Liver (tissue), 9 donors: ENCODE data around the gene CRADD. TPM values are rescaled to one million over a fixed set of nuclear protein-coding genes. Genes with fewer than 3 reads are reported as not detected.

Experiments used
- DNase-seq: peaks from one replicate; pipeline ENCODE4 v3.0.0-alpha.2; 2017; ENCODE audit warnings: low spot score
- H3K27ac ChIP-seq, 2 donors: one replicate each; pipeline ENCODE4 v1.7.0; 2013; ENCODE audit warnings: inconsistent platforms in 2 of 2, low read length in 2 of 2, control low read depth in 1 of 2, low read depth in 1 of 2, mild to moderate bottlenecking in 1 of 2
- H3K27me3 ChIP-seq, 4 donors: one replicate each; pipeline versions ENCODE4 v1.6.1 to v1.7.0; 2013; ENCODE audit warnings: low read length in 3 of 4, inconsistent platforms in 1 of 4, mild to moderate bottlenecking in 1 of 4, moderate library complexity in 1 of 4; ENCODE audit not compliant: control insufficient read depth in 4 of 4, insufficient read depth in 4 of 4
- H3K36me3 ChIP-seq, 4 donors: one replicate each; pipeline versions ENCODE4 v1.6.1 to v1.7.0; 2013; ENCODE audit warnings: low read length in 3 of 4, mild to moderate bottlenecking in 3 of 4, low read depth in 1 of 4, moderate library complexity in 1 of 4; ENCODE audit not compliant: control insufficient read depth in 4 of 4, insufficient read depth in 3 of 4
- H3K4me1 ChIP-seq, 4 donors: one replicate each; pipeline versions ENCODE4 v1.6.1 to v1.7.0; 2013; ENCODE audit warnings: low read length in 3 of 4, mild to moderate bottlenecking in 3 of 4, moderate library complexity in 1 of 4; ENCODE audit not compliant: control insufficient read depth in 4 of 4, insufficient read depth in 4 of 4
- H3K4me3 ChIP-seq, 3 donors: one replicate each; pipeline versions ENCODE4 v1.6.1 to v1.7.0; 2013; ENCODE audit warnings: low read length in 3 of 3, control low read depth in 1 of 3, low read depth in 1 of 3, mild to moderate bottlenecking in 1 of 3
- H3K9ac ChIP-seq, 2 donors: one replicate each; pipeline ENCODE4 v1.7.0; 2013; ENCODE audit warnings: low read length in 2 of 2, mild to moderate bottlenecking in 2 of 2, moderate library complexity in 2 of 2, control low read depth in 1 of 2, low read depth in 1 of 2
- H3K9me3 ChIP-seq, 4 donors: one replicate each; pipeline versions ENCODE4 v1.6.1 to v1.7.0; 2013; ENCODE audit warnings: low read length in 3 of 4; ENCODE audit not compliant: control insufficient read depth in 4 of 4
- ATF3 ChIP-seq: IDR thresholded peaks from 2 replicates; pipeline ENCODE4 v1.6.1; 2016; ENCODE audit warnings: antibody characterized with exemption
- EGR1 ChIP-seq, 2 donors: IDR thresholded peaks; 2 replicates each; pipeline ENCODE4 v1.6.1; 2016 to 2018; ENCODE audit warnings: antibody characterized with exemption in 2 of 2, low read depth in 2 of 2
- FOXA1 ChIP-seq: IDR thresholded peaks from 2 replicates; pipeline ENCODE4 v1.6.1; 2016; ENCODE audit warnings: antibody characterized with exemption
- FOXA2 ChIP-seq: IDR thresholded peaks from 2 replicates; pipeline ENCODE4 v1.6.1; 2016; ENCODE audit warnings: antibody characterized with exemption
- GABPA ChIP-seq, 2 donors: IDR thresholded peaks in 1 of 2; conservative IDR thresholded peaks in 1 of 2; 2 replicates each; pipeline ENCODE4 v1.6.1; 2016; ENCODE audit warnings: antibody characterized with exemption in 2 of 2, mild to moderate bottlenecking in 1 of 2, moderate library complexity in 1 of 2
- HNF4A ChIP-seq, 2 donors: conservative IDR thresholded peaks; 2 replicates each; pipeline ENCODE4 v1.6.1; 2016; ENCODE audit warnings: antibody characterized with exemption in 2 of 2, mild to moderate bottlenecking in 2 of 2
- HNF4G ChIP-seq: IDR thresholded peaks from 2 replicates; pipeline ENCODE4 v1.6.1; 2016; ENCODE audit warnings: antibody characterized with exemption
- JUND ChIP-seq, 2 donors: IDR thresholded peaks; 2 replicates each; pipeline ENCODE4 v1.6.1; 2016; ENCODE audit warnings: antibody characterized with exemption in 2 of 2
- MAX ChIP-seq: IDR thresholded peaks from 2 replicates; pipeline ENCODE4 v1.6.1; 2016; ENCODE audit warnings: antibody characterized with exemption
- NR2F2 ChIP-seq: IDR thresholded peaks from 2 replicates; pipeline ENCODE4 v1.6.1; 2016; ENCODE audit warnings: antibody characterized with exemption
- RAD21 ChIP-seq, 2 donors: IDR thresholded peaks; 2 replicates each; pipeline ENCODE4 v1.6.1; 2016; ENCODE audit warnings: antibody characterized with exemption in 2 of 2, mild to moderate bottlenecking in 2 of 2
- RXRA ChIP-seq, 2 donors: IDR thresholded peaks; 2 replicates each; pipeline ENCODE4 v1.6.1; 2017 to 2018; ENCODE audit warnings: antibody characterized with exemption in 2 of 2, mild to moderate bottlenecking in 1 of 2
- SP1 ChIP-seq: IDR thresholded peaks from 2 replicates; pipeline ENCODE4 v1.6.1; 2018; ENCODE audit warnings: antibody characterized with exemption, mild to moderate bottlenecking
- TAF1 ChIP-seq: conservative IDR thresholded peaks from 2 replicates; pipeline ENCODE4 v1.6.1; 2016; ENCODE audit warnings: antibody characterized with exemption, mild to moderate bottlenecking
- YY1 ChIP-seq: IDR thresholded peaks from 2 replicates; pipeline ENCODE4 v1.6.1; 2016; ENCODE audit warnings: antibody characterized with exemption, mild to moderate bottlenecking
- WGBS: extraction: QIAGEN DNeasy Blood & Tissue Kit; methylation state at CpG from one replicate; pipeline ENCODE4 v1.1.7; 2013; 5-methylcytosine and 5-hydroxymethylcytosine counted together
- polyA plus RNA-seq, 2 donors: library from polyadenylated mRNA; stranded (reverse) in 1 of 2; unstranded in 1 of 2; fragments of 200-250 nt in 1 of 2; fragments of >200 nt in 1 of 2; fragmentation: Nextera tagmentation in 1 of 2; extraction: Ambion mirVana in 1 of 2; gene quantifications; one replicate each; pipeline versions ENCODE4 v1.2.1 to v1.2.3, GENCODE V29; 2013 to 2015
- total RNA-seq, 2 donors: library from RNA; depleted of rRNA; stranded (reverse); fragments of >200 nt; gene quantifications; one replicate each; pipeline ENCODE4 v1.2.3, GENCODE V29; 2014
- TF ChIP-seq, protein P1 (sequence below): IDR thresholded peaks from 2 replicates; pipeline ENCODE4 v1.6.1; 2016; ENCODE audit warnings: antibody characterized with exemption, mild to moderate bottlenecking
- TF ChIP-seq, protein P2 (sequence below): fragments of 150-350 bp; IDR thresholded peaks from 2 replicates; pipeline ENCODE4 v1.5.1; 2017; ENCODE audit warnings: improper control_type of control experiment, low read depth, low read length; ENCODE audit not compliant: missing input control
- TF ChIP-seq, protein P3 (sequence below): IDR thresholded peaks from 2 replicates; pipeline ENCODE4 v1.6.1; 2016; ENCODE audit warnings: antibody characterized with exemption
- donor health status: healthy.
- donor health status: healthy.
- donor health status: healthy.
- donor health status: healthy.
- donor health status: healthy.

Gene CRADD
- total and polyA plus RNA-seq, 4 donors, result 19.4 to 48.9 (median 29.6) TPM

DNA sequence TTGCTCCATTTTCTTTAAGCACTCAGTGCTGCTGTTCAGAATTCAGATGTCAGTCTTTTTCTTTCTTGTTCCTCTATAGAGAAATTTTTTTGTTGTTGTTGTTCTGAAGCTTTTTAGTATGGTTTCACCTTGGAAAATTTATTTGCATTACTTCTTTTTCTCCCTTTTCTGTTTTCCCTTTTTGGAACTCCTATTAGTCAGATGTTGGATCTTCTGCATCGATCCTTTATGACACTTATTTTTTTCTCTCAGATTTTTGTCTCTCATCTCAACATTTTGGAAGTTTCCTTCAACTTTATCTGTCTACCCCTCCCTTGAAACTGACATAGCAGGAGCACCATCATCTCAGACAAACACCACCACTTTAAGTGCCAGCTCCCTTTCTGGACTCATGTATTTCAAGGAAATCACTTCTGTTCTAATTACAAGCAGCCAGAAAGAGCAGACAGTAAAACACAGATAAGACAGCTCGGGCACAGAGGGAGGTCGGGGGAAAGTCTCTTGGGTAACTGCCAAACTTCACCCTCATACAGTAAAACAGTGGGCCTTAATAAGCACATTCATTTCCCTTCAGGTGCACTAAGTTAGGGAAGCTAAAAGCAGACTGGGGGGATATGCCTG lies 248.5 kb downstream of the CRADD start:
- Histone ChIP-seq H3K4me3 (no peak overlapping the region), H3K9me3 (peaks cover 0 to 7% (median under 1%) of the 10 kb centered on the region in 4 donors), H3K4me1 (no peaks in the 10 kb centered on the region), H3K9ac (no peak overlapping the region), H3K36me3 (no peaks in the 10 kb centered on the region), H3K27ac (no peak overlapping the region), H3K27me3 (no peaks in the 10 kb centered on the region)
- TF ChIP-seq, protein P1, sequence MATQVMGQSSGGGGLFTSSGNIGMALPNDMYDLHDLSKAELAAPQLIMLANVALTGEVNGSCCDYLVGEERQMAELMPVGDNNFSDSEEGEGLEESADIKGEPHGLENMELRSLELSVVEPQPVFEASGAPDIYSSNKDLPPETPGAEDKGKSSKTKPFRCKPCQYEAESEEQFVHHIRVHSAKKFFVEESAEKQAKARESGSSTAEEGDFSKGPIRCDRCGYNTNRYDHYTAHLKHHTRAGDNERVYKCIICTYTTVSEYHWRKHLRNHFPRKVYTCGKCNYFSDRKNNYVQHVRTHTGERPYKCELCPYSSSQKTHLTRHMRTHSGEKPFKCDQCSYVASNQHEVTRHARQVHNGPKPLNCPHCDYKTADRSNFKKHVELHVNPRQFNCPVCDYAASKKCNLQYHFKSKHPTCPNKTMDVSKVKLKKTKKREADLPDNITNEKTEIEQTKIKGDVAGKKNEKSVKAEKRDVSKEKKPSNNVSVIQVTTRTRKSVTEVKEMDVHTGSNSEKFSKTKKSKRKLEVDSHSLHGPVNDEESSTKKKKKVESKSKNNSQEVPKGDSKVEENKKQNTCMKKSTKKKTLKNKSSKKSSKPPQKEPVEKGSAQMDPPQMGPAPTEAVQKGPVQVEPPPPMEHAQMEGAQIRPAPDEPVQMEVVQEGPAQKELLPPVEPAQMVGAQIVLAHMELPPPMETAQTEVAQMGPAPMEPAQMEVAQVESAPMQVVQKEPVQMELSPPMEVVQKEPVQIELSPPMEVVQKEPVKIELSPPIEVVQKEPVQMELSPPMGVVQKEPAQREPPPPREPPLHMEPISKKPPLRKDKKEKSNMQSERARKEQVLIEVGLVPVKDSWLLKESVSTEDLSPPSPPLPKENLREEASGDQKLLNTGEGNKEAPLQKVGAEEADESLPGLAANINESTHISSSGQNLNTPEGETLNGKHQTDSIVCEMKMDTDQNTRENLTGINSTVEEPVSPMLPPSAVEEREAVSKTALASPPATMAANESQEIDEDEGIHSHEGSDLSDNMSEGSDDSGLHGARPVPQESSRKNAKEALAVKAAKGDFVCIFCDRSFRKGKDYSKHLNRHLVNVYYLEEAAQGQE, result no peak
- TF ChIP-seq MAX, result no peak
- TF ChIP-seq RAD21 (IDR thresholded peaks at IDR 0.05), result no peak
- TF ChIP-seq HNF4A (conservative IDR thresholded peaks at IDR 0.05), result no peak
- 81% methylated on average over 3 of the region's 3 CpGs for WGBS
- no peak for DNase-seq

GRCh38 chr12:93926237-93926636 lies 249.1 kb downstream of the CRADD start:
- TF ChIP-seq TAF1, result no peak
- no peak for TF ChIP-seq YY1
- TF ChIP-seq HNF4G, result no peak
- no peak for TF ChIP-seq FOXA1
- TF ChIP-seq EGR1 (IDR thresholded peaks at IDR 0.05; ENCODE audit: low read depth in 2 of 2), result no peak
- TF ChIP-seq, protein P1, result no peak
- TF ChIP-seq, protein P2, sequence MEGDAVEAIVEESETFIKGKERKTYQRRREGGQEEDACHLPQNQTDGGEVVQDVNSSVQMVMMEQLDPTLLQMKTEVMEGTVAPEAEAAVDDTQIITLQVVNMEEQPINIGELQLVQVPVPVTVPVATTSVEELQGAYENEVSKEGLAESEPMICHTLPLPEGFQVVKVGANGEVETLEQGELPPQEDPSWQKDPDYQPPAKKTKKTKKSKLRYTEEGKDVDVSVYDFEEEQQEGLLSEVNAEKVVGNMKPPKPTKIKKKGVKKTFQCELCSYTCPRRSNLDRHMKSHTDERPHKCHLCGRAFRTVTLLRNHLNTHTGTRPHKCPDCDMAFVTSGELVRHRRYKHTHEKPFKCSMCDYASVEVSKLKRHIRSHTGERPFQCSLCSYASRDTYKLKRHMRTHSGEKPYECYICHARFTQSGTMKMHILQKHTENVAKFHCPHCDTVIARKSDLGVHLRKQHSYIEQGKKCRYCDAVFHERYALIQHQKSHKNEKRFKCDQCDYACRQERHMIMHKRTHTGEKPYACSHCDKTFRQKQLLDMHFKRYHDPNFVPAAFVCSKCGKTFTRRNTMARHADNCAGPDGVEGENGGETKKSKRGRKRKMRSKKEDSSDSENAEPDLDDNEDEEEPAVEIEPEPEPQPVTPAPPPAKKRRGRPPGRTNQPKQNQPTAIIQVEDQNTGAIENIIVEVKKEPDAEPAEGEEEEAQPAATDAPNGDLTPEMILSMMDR, result no peak
- TF ChIP-seq FOXA2, result no peak
- no peak for TF ChIP-seq RXRA (IDR thresholded peaks at IDR 0.05)
- no peak for TF ChIP-seq SP1
- no peak for TF ChIP-seq NR2F2
- no peak for TF ChIP-seq MAX
- TF ChIP-seq, protein P3, sequence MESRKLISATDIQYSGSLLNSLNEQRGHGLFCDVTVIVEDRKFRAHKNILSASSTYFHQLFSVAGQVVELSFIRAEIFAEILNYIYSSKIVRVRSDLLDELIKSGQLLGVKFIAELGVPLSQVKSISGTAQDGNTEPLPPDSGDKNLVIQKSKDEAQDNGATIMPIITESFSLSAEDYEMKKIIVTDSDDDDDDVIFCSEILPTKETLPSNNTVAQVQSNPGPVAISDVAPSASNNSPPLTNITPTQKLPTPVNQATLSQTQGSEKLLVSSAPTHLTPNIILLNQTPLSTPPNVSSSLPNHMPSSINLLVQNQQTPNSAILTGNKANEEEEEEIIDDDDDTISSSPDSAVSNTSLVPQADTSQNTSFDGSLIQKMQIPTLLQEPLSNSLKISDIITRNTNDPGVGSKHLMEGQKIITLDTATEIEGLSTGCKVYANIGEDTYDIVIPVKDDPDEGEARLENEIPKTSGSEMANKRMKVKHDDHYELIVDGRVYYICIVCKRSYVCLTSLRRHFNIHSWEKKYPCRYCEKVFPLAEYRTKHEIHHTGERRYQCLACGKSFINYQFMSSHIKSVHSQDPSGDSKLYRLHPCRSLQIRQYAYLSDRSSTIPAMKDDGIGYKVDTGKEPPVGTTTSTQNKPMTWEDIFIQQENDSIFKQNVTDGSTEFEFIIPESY, result no peak
- no peak for TF ChIP-seq JUND (IDR thresholded peaks at IDR 0.05)
- no peak for TF ChIP-seq GABPA (IDR thresholded peaks at IDR 0.05 in 1 of 2, conservative IDR thresholded peaks at IDR 0.05 in 1 of 2)
- TF ChIP-seq HNF4A (conservative IDR thresholded peaks at IDR 0.05), result no peak
- TF ChIP-seq ATF3, result no peak
- no peak for TF ChIP-seq RAD21 (IDR thresholded peaks at IDR 0.05)
- WGBS, result 87% methylated on average over 4 of the region's 4 CpGs
- no peaks in the 10 kb centered on the region for H3K36me3 ChIP-seq
- no peaks in the 10 kb centered on the region for H3K27me3 ChIP-seq
- H3K27ac ChIP-seq, result no peak overlapping the region
- peaks cover 0 to 7% (median under 1%) of the 10 kb centered on the region in 4 donors for H3K9me3 ChIP-seq
- H3K4me3 ChIP-seq, result no peak overlapping the region
- H3K9ac ChIP-seq, result no peak overlapping the region
- DNase-seq, result no peak
- H3K4me1 ChIP-seq, result no peaks in the 10 kb centered on the region
